ENCODE measurements around the gene WFDC12. TPM values are rescaled to one million over a fixed set of nuclear protein-coding genes. Genes with fewer than 3 reads are reported as not detected.

WFDC12 gene
- total and polyA plus RNA-seq, 2 donors (not counting 3 experiments of a cell fraction or from before 2014, with no cell fraction given): not detected

- H3K27ac ChIP-seq (ENCODE audit: insufficient read depth, low read depth, low read length): no peak overlapping the region
- H3K79me2 ChIP-seq (ENCODE audit: control insufficient read depth, insufficient read depth, low read length): no peaks in the 10 kb centered on the region
- H3K4me2 ChIP-seq (ENCODE audit: insufficient read depth, low read length): no peak overlapping the region
- ChIA-PET POLR2A (no interaction called here), CTCF (interaction anchor here (0.9 to 2.3 kb wide), 3 partner anchors 19 to 62 kb away, joined by 4 to 10 read pairs (median 7); no protein-coding TSS in a partner anchor)
- no peak overlapping the region for H3K4me3 ChIP-seq (replicated peaks in 1 of 3; ENCODE audit: insufficient read depth in 1 of 3, low read depth in 1 of 3, low read length in 3 of 3)
- no peaks in the 10 kb centered on the region for H3K9me1 ChIP-seq (replicated peaks; ENCODE audit: control insufficient read depth, extremely low read depth, insufficient read depth, low read length)
- BruUV-seq (replicated peaks): no TSS peak
- DNase-seq (ENCODE audit: low read depth, low spot score) (peak; percentile 19), FAIRE-seq (no peak)
- no peak for TF ChIP-seq MAX (IDR thresholded peaks at IDR 0.05; ENCODE audit: insufficient read depth, insufficient read length)
- TF ChIP-seq POLR2AphosphoS5 (IDR thresholded peaks at IDR 0.05; ENCODE audit: insufficient read depth, low read depth, low read length): no peak
- TF ChIP-seq MYC (IDR thresholded peaks at IDR 0.05; ENCODE audit: low read depth, low read length): no peak
- no peak for TF ChIP-seq EZH2 (IDR thresholded peaks at IDR 0.05; ENCODE audit: borderline replicate concordance, low read depth, low read length, severe bottlenecking)
- TF ChIP-seq FOS (IDR thresholded peaks at IDR 0.05; ENCODE audit: borderline replicate concordance, insufficient read depth, low read length): no peak
- no peak for TF ChIP-seq POLR2A (IDR thresholded peaks at IDR 0.05; ENCODE audit: low read depth, low read length)
- no peak for TF ChIP-seq GATA2 (IDR thresholded peaks at IDR 0.05; ENCODE audit: insufficient read depth, insufficient read length, low read depth, low read length)
- no peak for TF ChIP-seq CTCF (IDR thresholded peaks at IDR 0.05; ENCODE audit: extremely low read depth in 1 of 2, insufficient read depth in 1 of 2, low read depth in 1 of 2, low read length in 2 of 2)
- no peaks in the 10 kb centered on the region for H3K9me3 ChIP-seq (replicated peaks; ENCODE audit: control insufficient read depth, insufficient read depth, low read length)
- no peaks in the 10 kb centered on the region for H4K20me1 ChIP-seq (replicated peaks; ENCODE audit: control insufficient read depth, extremely low read depth, insufficient read depth, low read length)
- no peak overlapping the region for H2AFZ ChIP-seq (ENCODE audit: low read depth, low read length)
- H3K9ac ChIP-seq (replicated peaks; ENCODE audit: extremely low read depth, insufficient read depth, low read length): no peak overlapping the region
- intact Hi-C loops (cut with micrococcal nuclease) (no loop called here), dilution Hi-C loops (cut with MboI; ENCODE audit: extremely low pct_ligation_motif_present, low sequenced_read_pairs) (no loop called here)
- H3K4me1 ChIP-seq (ENCODE audit: control insufficient read depth, extremely low read depth, insufficient read depth, low read length): no peaks in the 10 kb centered on the region
- H3K36me3 ChIP-seq (ENCODE audit: control insufficient read depth in 2 of 2, extremely low read depth in 1 of 2, insufficient read depth in 2 of 2, low read length in 2 of 2): no peaks in the 10 kb centered on the region
- peaks cover 0 to 2% of the 10 kb centered on the region in 2 experiments for H3K27me3 ChIP-seq (ENCODE audit: control insufficient read depth in 2 of 2, insufficient read depth in 2 of 2, low read length in 2 of 2)
Observed at GRCh38 chr20:45157962-45158361, 33.7 kb upstream of the WFDC12 start.

Data from endothelial cell of umbilical vein (primary cell).